NT2/D1 (cell line): Measurements from ENCODE around the gene CENPQ.

Experiments used
- SUZ12 ChIP-seq: IDR thresholded peaks from 2 replicates; pipeline ENCODE4 v1.6.1; 2011; ENCODE audit not compliant: insufficient read length, insufficient read depth; ENCODE audit errors: extremely low read depth
- YY1 ChIP-seq: IDR thresholded peaks from 2 replicates; pipeline ENCODE4 v1.6.1; 2011; ENCODE audit not compliant: insufficient read length, insufficient read depth

DNA sequence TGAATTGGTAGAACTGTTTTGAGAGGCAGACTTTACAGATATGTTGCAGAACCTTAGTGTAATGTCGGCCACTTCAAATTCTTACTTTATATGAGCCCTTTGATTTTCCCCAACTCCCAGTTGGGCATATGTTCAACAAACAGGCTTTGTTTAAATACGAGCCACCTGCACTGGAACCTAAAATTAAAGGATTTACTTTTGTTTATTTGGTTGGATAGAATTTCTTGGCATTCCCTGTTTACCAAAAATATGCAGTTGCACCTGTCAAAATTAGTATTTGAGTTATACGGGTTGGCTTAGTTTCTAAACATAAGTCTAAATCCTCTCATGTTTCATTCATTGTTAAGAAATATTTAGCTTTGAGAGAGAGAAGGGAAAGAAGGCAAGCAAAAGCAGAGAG, 34.1 kb downstream of the CENPQ start:
- TF ChIP-seq SUZ12 (no peak), YY1 (no peak)
